Activated CD8-positive, alpha-beta T cell treated with anti-CD3 and anti-CD28 coated beads for 36 hours (primary cell): ENCODE results near the gene BCL7A. TPM values are rescaled to one million over a fixed set of nuclear protein-coding genes. Genes with fewer than 3 reads are reported as not detected.
"Not testable (repeated sequence)": the region's sequence is repeated elsewhere in the genome, so short reads cannot be mapped to it uniquely, and the experiment has no call there.

ENCODE experiments used
- ATAC-seq: fragments of 200-7000 bp; cut with Tn5 transposase; one replicate; pipeline ENCODE4 v1.10.0; 2021; ENCODE audit warnings: mild to moderate bottlenecking, moderate library complexity
- CTCF ChIA-PET: fragments of 350-600 bp; sonication (Branson Sonifier 250); formaldehyde crosslinking; loops from one replicate; lab custom pipeline; 2021; ENCODE audit warnings: antibody characterized with exemption; lab: Charles Lee
- POLR2A ChIA-PET: fragments of 350-600 bp; sonication (Branson Sonifier 250); formaldehyde crosslinking; loops from one replicate; lab custom pipeline; 2021; ENCODE audit warnings: antibody characterized with exemption; lab: Charles Lee
- DNase-seq: peaks from one replicate; pipeline ENCODE4 v3.0.0-alpha.2; 2020
- H3K27ac Mint-ChIP-seq: one replicate; pipeline ENCODE4 v1.8.0; 2021; ENCODE audit warnings: mild to moderate bottlenecking, mixed read lengths
- H3K27me3 Mint-ChIP-seq: one replicate; pipeline ENCODE4 v1.8.0; 2021; ENCODE audit warnings: mixed read lengths
- H3K36me3 Mint-ChIP-seq: one replicate; pipeline ENCODE4 v1.8.0; 2021; ENCODE audit warnings: low read depth, mixed read lengths
- H3K4me1 Mint-ChIP-seq: one replicate; pipeline ENCODE4 v1.8.0; 2021; ENCODE audit warnings: low read depth, mixed read lengths
- H3K4me3 Mint-ChIP-seq: one replicate; pipeline ENCODE4 v1.8.0; 2021; ENCODE audit warnings: mild to moderate bottlenecking, moderate library complexity, mixed read lengths
- H3K9me3 Mint-ChIP-seq: one replicate; pipeline ENCODE4 v1.8.0; 2021; ENCODE audit warnings: mixed read lengths
- CTCF ChIP-seq: fragments of 200-600 bp; IDR thresholded peaks from one replicate; pipeline ENCODE4 v1.8.0; 2022; ENCODE audit warnings: antibody characterized with exemption, mild to moderate bottlenecking
- intact Hi-C: fragments of 100-400 bp; cut with micrococcal nuclease; formaldehyde crosslinking; loops from one replicate; pipeline ENCODE4 v1.10.0; 2022
- total RNA-seq, 2 experiments: library from RNA; stranded (reverse); gene quantifications; one replicate each; pipeline ENCODE4 v1.2.3, GENCODE V29; 2021

BCL7A gene
- total RNA-seq, 2 experiments from 2014 or later = 6.7 to 7.3 TPM

DNA sequence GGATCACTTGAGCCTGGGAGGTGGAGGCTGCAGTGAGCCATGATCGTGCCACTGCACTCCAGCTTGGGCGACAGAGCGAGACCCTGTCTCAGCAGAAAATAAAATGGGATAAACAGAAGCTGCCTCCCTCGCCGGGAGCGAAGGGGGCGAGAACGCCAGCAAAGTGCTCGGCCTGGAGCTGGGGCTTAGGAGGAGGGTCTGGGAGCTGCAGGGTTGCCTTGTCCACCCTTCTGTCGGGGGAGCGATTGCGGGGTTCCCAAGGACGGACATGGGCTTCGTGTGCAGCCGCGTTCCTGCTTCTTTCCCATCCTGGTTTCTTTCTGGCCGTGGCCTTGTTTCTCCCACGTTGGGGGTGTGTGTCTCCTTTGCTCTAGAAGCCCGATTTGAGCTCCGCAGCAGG is 29.0 kb downstream of the BCL7A start:
- TF ChIP-seq CTCF = no peak
- CTCF ChIA-PET = interaction anchor here (0.7 to 2.1 kb wide), 4 partner anchors 12 to 305 kb away, joined by 3 to 7 read pairs (median 3); no protein-coding TSS in a partner anchor
- peaks cover 4% of the 10 kb centered on the region for H3K4me1 Mint-ChIP-seq
- H3K27me3 Mint-ChIP-seq = no peaks in the 10 kb centered on the region
- POLR2A ChIA-PET = no interaction called here
- no peak overlapping the region for H3K4me3 Mint-ChIP-seq
- H3K36me3 Mint-ChIP-seq = no peaks in the 10 kb centered on the region
- H3K9me3 Mint-ChIP-seq = no peaks in the 10 kb centered on the region
- ATAC-seq (no peak), DNase-seq (no peak)
- no peak overlapping the region for H3K27ac Mint-ChIP-seq
- intact Hi-C loops = loop anchor here (10.0 kb wide), 1 partner anchor 144 kb away; no protein-coding TSS in a partner anchor

DNA sequence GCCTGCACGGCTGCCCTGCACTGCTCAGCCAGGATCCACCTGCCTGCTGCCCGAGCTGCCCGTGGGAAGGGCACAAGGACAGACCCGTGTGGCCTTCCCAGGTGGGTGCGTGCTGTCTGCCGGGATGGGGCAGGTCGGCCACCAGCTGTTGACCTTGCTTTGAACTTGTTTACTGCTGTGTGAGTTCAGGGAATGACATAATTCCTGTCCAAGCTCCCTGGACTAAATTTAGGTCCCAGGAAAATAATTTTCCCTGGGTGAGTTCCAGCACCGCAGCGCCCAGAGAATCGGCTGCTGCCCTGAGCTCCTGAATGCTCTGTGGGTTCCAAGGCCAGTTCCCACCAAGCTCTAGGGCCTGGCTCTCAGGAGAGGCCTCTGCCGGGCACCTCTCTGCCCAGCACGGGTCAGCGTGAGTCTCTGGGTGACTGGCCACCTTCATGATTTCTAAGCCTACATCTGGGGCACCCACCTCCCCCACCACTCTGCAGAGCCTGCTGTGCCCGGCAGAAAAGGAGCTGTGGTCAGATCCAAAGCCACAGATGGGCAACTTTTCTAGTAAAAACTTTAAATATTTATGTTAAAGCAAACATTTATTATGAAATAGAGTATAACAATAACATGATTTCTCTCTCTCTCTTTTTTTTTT is 29.7 kb downstream of the BCL7A start:
- intact Hi-C loops = loop anchor here (10.0 kb wide), 1 partner anchor 143 kb away; no protein-coding TSS in a partner anchor
- peaks cover 4% of the 10 kb centered on the region for H3K4me1 Mint-ChIP-seq
- no peak for TF ChIP-seq CTCF
- H3K9me3 Mint-ChIP-seq = no peaks in the 10 kb centered on the region
- DNase-seq (no peak), ATAC-seq (no peak)
- no peaks in the 10 kb centered on the region for H3K27me3 Mint-ChIP-seq
- H3K4me3 Mint-ChIP-seq = no peak overlapping the region
- ChIA-PET POLR2A (interaction anchor here (1.1 kb wide), 1 partner anchor 71 kb away, joined by 3 read pairs; no protein-coding TSS in a partner anchor), CTCF (interaction anchor here (0.7 to 2.1 kb wide), 5 partner anchors 12 to 304 kb away, joined by 3 to 7 read pairs (median 3); no protein-coding TSS in a partner anchor)
- H3K36me3 Mint-ChIP-seq = no peaks in the 10 kb centered on the region
- no peak overlapping the region for H3K27ac Mint-ChIP-seq

DNA sequence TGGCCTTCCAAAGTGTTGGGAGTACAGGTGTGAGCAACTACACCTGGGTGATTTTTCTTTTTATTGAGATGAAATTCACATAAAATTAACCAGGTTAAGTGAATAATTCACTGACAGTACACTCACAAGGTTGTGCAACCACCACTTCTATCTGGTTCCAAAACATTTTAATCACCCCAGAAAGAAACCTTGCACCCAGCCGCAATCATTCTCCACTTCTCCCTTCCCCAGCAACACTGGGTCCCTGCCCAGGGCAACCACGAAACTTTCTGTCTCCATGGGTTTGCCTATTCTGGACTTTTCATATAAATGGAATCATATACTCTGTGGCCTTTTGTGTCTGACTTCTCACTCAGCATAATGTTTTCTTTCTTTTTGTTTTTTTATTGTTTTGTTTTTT is 30.6 kb downstream of the BCL7A start:
- Mint-ChIP-seq H3K4me3 (no peak overlapping the region), H3K27ac (no peak overlapping the region), H3K4me1 (peaks cover 4% of the 10 kb centered on the region), H3K9me3 (no peaks in the 10 kb centered on the region), H3K36me3 (no peaks in the 10 kb centered on the region), H3K27me3 (no peaks in the 10 kb centered on the region)
- ATAC-seq = no peak
- DNase-seq = no peak
- ChIA-PET CTCF (interaction anchor here (1.2 to 2.1 kb wide), 2 partner anchors 67 to 71 kb away, joined by 3 to 7 read pairs; no protein-coding TSS in a partner anchor), POLR2A (interaction anchor here (1.1 kb wide), 1 partner anchor 70 kb away, joined by 3 read pairs; no protein-coding TSS in a partner anchor)
- intact Hi-C loops = loop anchor here (10.0 kb wide), 1 partner anchor 143 kb away; no protein-coding TSS in a partner anchor
- no peak for TF ChIP-seq CTCF

DNA sequence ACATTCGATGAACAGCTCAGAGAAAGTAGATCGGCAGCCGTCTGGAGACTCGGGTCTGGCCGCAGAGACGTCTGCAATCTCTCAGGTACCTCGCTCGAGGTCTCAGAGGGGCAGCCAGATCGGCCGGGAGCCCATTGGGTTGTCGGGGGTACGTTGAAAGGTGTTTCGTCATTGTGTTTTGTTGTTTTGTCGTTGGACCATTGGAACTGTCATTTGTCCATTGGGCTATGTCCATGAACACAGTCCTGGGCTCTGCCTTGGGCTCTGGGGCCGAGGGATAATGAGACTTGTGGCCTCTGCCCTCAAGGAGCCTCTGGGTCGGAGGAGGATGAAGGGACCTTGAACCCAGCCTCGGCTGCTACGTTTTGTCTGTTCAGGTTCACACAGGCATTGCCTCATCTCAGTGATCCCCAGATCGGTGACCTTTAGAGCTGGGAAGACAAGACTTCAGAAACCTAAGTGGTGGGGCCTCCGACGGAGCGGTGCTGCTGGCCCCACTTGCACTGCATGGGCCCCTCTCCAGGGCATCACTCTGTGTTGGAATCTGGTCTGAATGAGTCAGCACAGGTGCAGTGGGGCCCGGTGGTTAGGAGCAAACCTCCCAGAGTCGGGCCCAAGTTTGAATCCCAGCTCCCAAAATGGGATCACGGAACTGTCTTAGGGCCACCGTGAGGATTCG is 33.3 kb downstream of the BCL7A start:
- H3K27ac Mint-ChIP-seq = no peak overlapping the region
- no peaks in the 10 kb centered on the region for H3K9me3 Mint-ChIP-seq
- peaks cover 4% of the 10 kb centered on the region for H3K4me1 Mint-ChIP-seq
- H3K4me3 Mint-ChIP-seq = no peak overlapping the region
- ATAC-seq (no peak), DNase-seq (no peak)
- no peaks in the 10 kb centered on the region for H3K27me3 Mint-ChIP-seq
- no peak for TF ChIP-seq CTCF
- intact Hi-C loops = loop anchor here (2.0 to 10.0 kb wide), 2 partner anchors 68 to 140 kb away; no protein-coding TSS in a partner anchor
- ChIA-PET CTCF (interaction anchor here (0.6 to 4.4 kb wide), 46 partner anchors 9 to 300 kb away, joined by 3 to 103 read pairs (median 4); partner anchors contain the start of genes DIABLO and LRRC43), POLR2A (interaction anchor here (0.5 to 1.9 kb wide), 3 partner anchors 12 to 68 kb away, joined by 3 to 9 read pairs (median 4); partner anchors contain the start of gene MLXIP)
- H3K36me3 Mint-ChIP-seq = peaks cover 2% of the 10 kb centered on the region

DNA sequence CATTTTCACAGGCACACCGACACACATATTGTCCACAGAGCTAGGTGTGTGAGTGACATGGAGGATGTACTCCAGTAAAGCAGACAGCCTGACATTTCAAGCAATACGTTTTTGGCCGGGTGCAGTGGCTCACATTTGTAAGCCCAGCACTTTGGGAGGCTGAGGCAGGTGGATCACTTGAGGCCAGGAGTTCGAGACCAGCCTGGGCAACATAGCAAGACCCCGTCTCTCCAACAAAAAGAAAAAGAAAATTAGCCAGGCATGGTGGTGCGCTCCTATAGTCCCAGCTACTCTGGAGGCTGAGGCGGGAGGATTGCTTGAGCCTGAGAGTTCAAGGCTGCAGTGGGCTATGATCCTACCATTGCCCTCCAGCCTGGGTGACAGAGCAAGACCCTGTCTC is 34.7 kb downstream of the BCL7A start:
- ATAC-seq, DNase-seq, H3K27ac Mint-ChIP-seq, H3K4me1 Mint-ChIP-seq, POLR2A ChIA-PET, H3K9me3 Mint-ChIP-seq, H3K27me3 Mint-ChIP-seq, H3K36me3 Mint-ChIP-seq, H3K4me3 Mint-ChIP-seq: not testable (repeated sequence)
- intact Hi-C loops = loop anchor here (10.0 kb wide), 1 partner anchor 138 kb away; no protein-coding TSS in a partner anchor
- CTCF ChIA-PET = interaction anchor here (3.4 to 4.4 kb wide), 2 partner anchors 67 to 135 kb away, joined by 27 to 103 read pairs; no protein-coding TSS in a partner anchor
